GM21526 (cell line): ENCODE results near the gene HTR2C.
"Not testable (repeated sequence)": the region's sequence is repeated elsewhere in the genome, so short reads cannot be mapped to it uniquely, and the experiment has no call there.

Source experiments
- ATAC-seq: cut with Tn5 transposase; IDR thresholded peaks from one replicate; pipeline ENCODE4 v1.9.1; 2021; ENCODE audit warnings: moderate library complexity; ENCODE audit not compliant: unreplicated experiment, low FRiP score

Gene HTR2C

GRCh38 chrX:114583646-114584374, at the start of gene HTR2C:
Gene HTR2C (plus strand): TSS chrX:114584086. CDS start chrX:114726937, 142,851 bp downstream.
- no peak for ATAC-seq

- ATAC-seq: no peak
These were observed 3.5 kb upstream of the HTR2C start for GRCh38 chrX:114580336-114580735.

GRCh38 chrX:114581528-114582263, 2.2 kb upstream of the HTR2C start:
- ATAC-seq: no peak

GRCh38 chrX:114582264-114582632, 1.6 kb upstream of the HTR2C start:
- no peak for ATAC-seq

GRCh38 chrX:114582698-114583395, 1.0 kb upstream of the HTR2C start:
- ATAC-seq: no peak

GRCh38 chrX:114584375-114584943, 573 bp downstream of the HTR2C start:
- no peak for ATAC-seq

- ATAC-seq: no peak
These were observed 1.3 kb downstream of the HTR2C start for GRCh38 chrX:114584983-114585842.

- no peak for ATAC-seq
These were observed 7.2 kb downstream of the HTR2C start for GRCh38 chrX:114591121-114591520.

GRCh38 chrX:114599305-114599704, 15.4 kb downstream of the HTR2C start:
- no peak for ATAC-seq

- no peak for ATAC-seq
These were observed 16.0 kb downstream of the HTR2C start for GRCh38 chrX:114599911-114600310.

GRCh38 chrX:114606619-114607018, 22.7 kb downstream of the HTR2C start:
- not testable (repeated sequence) for ATAC-seq

- ATAC-seq: peak; percentile 66
These were observed 27.2 kb downstream of the HTR2C start for GRCh38 chrX:114611018-114611619.

- no peak for ATAC-seq
These were observed 31.9 kb downstream of the HTR2C start for GRCh38 chrX:114615765-114616164.

- ATAC-seq: peak; percentile 65
These were observed 36.0 kb downstream of the HTR2C start for GRCh38 chrX:114619874-114620273.

GRCh38 chrX:114626323-114626722, 42.4 kb downstream of the HTR2C start:
- ATAC-seq: no peak

GRCh38 chrX:114635986-114636385, 52.1 kb downstream of the HTR2C start:
- ATAC-seq: no peak

- no peak for ATAC-seq
These were observed 66.5 kb downstream of the HTR2C start for GRCh38 chrX:114650351-114650750.

- ATAC-seq: no peak
These were observed 91.5 kb downstream of the HTR2C start for GRCh38 chrX:114675365-114675764.

GRCh38 chrX:114700533-114700932, 116.6 kb downstream of the HTR2C start:
- not testable (repeated sequence) for ATAC-seq

- no peak for ATAC-seq
These were observed 125.5 kb downstream of the HTR2C start for GRCh38 chrX:114709406-114709805.
